ENCODE results near the gene KIAA1217. TPM values are rescaled to one million over a fixed set of nuclear protein-coding genes. Genes with fewer than 3 reads are reported as not detected.

The KIAA1217 gene
- total RNA-seq, 1 experiment from 2014 or later = 18.6 TPM

DNA sequence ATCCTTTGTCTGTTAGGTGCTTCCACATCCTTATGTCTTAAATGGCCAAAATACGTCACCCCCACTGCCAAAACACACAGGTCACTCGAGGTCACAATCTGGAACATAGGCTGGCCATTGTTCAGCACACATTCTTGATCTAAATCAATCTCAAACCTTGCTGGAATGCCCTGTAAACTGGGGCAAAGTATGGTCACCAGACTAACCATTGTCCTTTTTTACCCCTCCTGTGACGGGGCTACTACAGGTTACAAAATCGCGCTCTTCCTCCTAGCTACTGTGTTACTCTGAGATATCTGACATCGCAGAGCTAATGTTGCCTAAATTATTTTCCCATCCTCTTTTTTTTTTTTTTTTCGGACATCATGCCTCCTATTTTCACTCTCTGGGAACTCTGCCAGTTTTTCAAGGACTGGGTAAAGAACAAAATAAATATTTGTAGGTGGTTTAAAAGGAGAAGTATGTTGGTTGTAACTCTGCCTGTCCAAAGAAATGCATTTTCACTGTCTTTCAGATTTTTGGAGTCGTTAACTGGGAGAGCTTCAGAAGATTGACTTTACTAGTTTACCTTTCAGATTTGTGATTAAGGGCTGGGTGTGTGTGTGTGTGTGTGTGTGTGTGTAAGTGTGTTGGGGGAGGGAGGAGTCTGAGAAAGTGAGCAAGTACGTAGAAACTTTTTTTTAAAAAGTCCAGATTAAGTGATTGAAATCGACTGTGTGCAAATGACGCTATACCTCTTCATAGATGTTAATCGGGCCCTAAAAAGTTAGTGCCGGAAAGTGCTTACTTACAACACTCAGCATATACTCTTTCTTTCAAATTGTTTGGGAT, 942 bp upstream of the KIAA1217 start:
- Histone ChIP-seq H4K5ac (ENCODE audit: insufficient read length, low read depth, low read length) (no peak overlapping the region), H3K4me2 (ENCODE audit: insufficient read depth, insufficient read length, low read length) (no peak overlapping the region), H3K56ac (ENCODE audit: insufficient read length, low read depth, low read length) (no peak overlapping the region), H3K27me3 (ENCODE audit: insufficient read depth, low read length) (no peaks in the 10 kb centered on the region), H3K18ac (ENCODE audit: insufficient read length, low read depth, low read length) (no peak overlapping the region), H3K4ac (ENCODE audit: low read depth, low read length) (no peak overlapping the region), H4K8ac (replicated peaks; ENCODE audit: insufficient read length, low read depth, low read length) (no peak overlapping the region), H2AK5ac (ENCODE audit: insufficient read length, low read length) (no peak overlapping the region), H2BK20ac (ENCODE audit: low read depth, low read length, poor library complexity, severe bottlenecking) (no peak overlapping the region), H2BK12ac (ENCODE audit: insufficient read length, low read depth, low read length) (no peak overlapping the region), H2BK15ac (ENCODE audit: low read depth, low read length) (no peak overlapping the region), H3K4me1 (ENCODE audit: insufficient read depth, low read length) (peaks cover 5% of the 10 kb centered on the region; the same call in 1 of the 2 replicates), H3T11ph (ENCODE audit: low read length) (no peak overlapping the region), H2AFZ (ENCODE audit: low read length) (no peak overlapping the region), H3K23me2 (ENCODE audit: insufficient read length, low read depth, low read length, poor library complexity, severe bottlenecking) (peaks cover 10% of the 10 kb centered on the region), H4K91ac (ENCODE audit: insufficient read length, low read depth, low read length) (no peak overlapping the region), H3K27ac (ENCODE audit: insufficient read length, low read depth, low read length) (no peak overlapping the region), H2BK120ac (ENCODE audit: low read depth, low read length, poor library complexity, severe bottlenecking) (no peak overlapping the region), H3K23ac (ENCODE audit: insufficient read length, low read depth, low read length) (no peak overlapping the region), H3K14ac (ENCODE audit: insufficient read depth, low read length) (no peak overlapping the region), H3K9me3 (ENCODE audit: control insufficient read depth, low read depth, low read length) (no peaks in the 10 kb centered on the region), H4K20me1 (ENCODE audit: control insufficient read depth, insufficient read depth, insufficient read length) (no peaks in the 10 kb centered on the region), H3K79me2 (ENCODE audit: insufficient read depth, low read length) (no peaks in the 10 kb centered on the region), H3K79me1 (ENCODE audit: insufficient read depth, low read depth, low read length, poor library complexity, severe bottlenecking) (no peaks in the 10 kb centered on the region), H2BK5ac (ENCODE audit: insufficient read length, low read length) (no peak overlapping the region), H3K9ac (ENCODE audit: extremely low read depth, insufficient read length, low read length) (no peak overlapping the region)
- TF ChIP-seq CTCF (conservative IDR thresholded peaks at IDR 0.05) = no peak
- DNase-seq = no peak
- H3K4me3 Mint-ChIP-seq = peak overlapping the region; percentile 87
- H3K36me3 Mint-ChIP-seq (ENCODE audit: insufficient read depth in 1 of 3, low read depth in 3 of 3) = peaks cover 4 to 9% (median 7%) of the 10 kb centered on the region in 3 experiments; a peak in 6 of 7 replicates
- WGBS (ENCODE audit: extremely low coverage, insufficient read length, low lambda C conversion rate) = no CpG with 5 or more reads among the region's 13 CpGs
- H3K9me3 Mint-ChIP-seq = peaks cover 2 to 3% of the 10 kb centered on the region in 2 experiments; a peak in 4 of 5 replicates
- H3K4me1 Mint-ChIP-seq = peaks cover 48 to 60% of the 10 kb centered on the region in 2 experiments
- H3K27me3 Mint-ChIP-seq (ENCODE audit: low read depth) = no peaks in the 10 kb centered on the region; the same call in 1 of the 2 replicates
- peak overlapping the region in 2 of 3 experiments; percentile 52 to 66; a peak in 3 of 7 replicates for H3K27ac Mint-ChIP-seq

Measured in H9 (cell line).